C4-2B (cell line): ENCODE results near the gene MATR3.

Experiments used
- ZFX ChIP-seq: fragments of 450-650 bp; IDR thresholded peaks from 2 replicates; pipeline ENCODE4 v1.6.1; 2017
- TF ChIP-seq, protein P1 (sequence below): fragments of 450-650 bp; conservative IDR thresholded peaks from 2 replicates; pipeline ENCODE4 v1.5.1; 2017; ENCODE audit warnings: mild to moderate bottlenecking

DNA sequence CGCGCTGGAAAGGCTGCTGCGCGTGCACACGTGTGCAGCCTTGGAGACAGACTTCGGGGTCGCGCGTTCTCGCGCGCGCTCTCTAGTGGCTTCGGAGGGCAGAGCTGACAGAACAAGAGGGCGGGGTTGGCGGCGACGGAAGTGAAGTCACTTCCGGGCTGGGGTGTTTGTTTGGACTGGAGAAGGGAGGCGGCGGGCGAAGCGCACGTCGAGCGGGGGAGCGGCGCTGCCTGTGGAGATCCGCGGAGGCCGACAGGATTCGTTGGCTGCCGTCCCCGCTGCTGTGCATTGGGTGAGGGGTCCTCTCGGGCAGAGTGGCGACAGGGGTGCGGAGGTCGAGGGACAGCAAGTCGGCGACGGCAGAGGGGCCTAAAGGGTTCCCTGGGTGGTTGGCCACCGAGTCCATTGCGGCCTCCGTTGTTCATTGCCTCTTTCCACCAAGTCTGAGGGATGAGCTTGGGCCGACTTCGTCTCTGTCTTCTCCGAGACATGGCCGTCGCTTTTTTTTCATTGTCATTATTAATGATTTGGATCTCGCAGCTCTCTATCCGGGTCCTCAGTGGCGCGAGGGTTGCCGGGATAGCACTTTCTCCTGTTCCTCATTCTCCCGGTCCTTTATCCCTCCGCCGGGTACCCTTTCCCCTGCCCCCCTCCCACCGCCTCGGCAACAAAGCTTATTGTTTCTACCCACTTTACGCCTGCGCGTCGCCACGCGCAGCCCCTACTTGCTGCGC lies 48.3 kb downstream of the MATR3 start, which contains the start of gene PAIP2:
- TF ChIP-seq, protein P1, sequence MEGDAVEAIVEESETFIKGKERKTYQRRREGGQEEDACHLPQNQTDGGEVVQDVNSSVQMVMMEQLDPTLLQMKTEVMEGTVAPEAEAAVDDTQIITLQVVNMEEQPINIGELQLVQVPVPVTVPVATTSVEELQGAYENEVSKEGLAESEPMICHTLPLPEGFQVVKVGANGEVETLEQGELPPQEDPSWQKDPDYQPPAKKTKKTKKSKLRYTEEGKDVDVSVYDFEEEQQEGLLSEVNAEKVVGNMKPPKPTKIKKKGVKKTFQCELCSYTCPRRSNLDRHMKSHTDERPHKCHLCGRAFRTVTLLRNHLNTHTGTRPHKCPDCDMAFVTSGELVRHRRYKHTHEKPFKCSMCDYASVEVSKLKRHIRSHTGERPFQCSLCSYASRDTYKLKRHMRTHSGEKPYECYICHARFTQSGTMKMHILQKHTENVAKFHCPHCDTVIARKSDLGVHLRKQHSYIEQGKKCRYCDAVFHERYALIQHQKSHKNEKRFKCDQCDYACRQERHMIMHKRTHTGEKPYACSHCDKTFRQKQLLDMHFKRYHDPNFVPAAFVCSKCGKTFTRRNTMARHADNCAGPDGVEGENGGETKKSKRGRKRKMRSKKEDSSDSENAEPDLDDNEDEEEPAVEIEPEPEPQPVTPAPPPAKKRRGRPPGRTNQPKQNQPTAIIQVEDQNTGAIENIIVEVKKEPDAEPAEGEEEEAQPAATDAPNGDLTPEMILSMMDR: peak; percentile 92
- TF ChIP-seq ZFX: no peak; the same call in 1 of the 2 replicates
